SU-DHL-6 (cell line): ENCODE results near the gene TP63.

Experiments used
- H2AFZ ChIP-seq: fragments of 200-600 bp; sonication (generic); 2 replicates; pipeline ENCODE4 v1.6.1; 2014; ENCODE audit warnings: low read depth, mild to moderate bottlenecking, moderate library complexity, mixed read lengths, antibody characterized with exemption, low read length; ENCODE audit not compliant: severe bottlenecking
- H3F3A ChIP-seq: fragments of 200-600 bp; shearing (Covaris generic); 2 replicates; pipeline ENCODE4 v1.6.0; 2016; ENCODE audit warnings: antibody characterized with exemption, mild to moderate bottlenecking; ENCODE audit not compliant: insufficient read depth
- H3K27ac ChIP-seq: fragments of 200-600 bp; sonication (generic); 2 replicates; pipeline ENCODE4 v1.5.1; 2016; ENCODE audit warnings: low read depth, mild to moderate bottlenecking, low read length, moderate library complexity, mixed read lengths
- H3K27me3 ChIP-seq: fragments of 200-600 bp; sonication (generic), shearing (Covaris generic); 2 replicates; pipeline ENCODE4 v1.6.0; 2014; ENCODE audit warnings: mild to moderate bottlenecking, low read length
- H3K36me3 ChIP-seq: fragments of 200-600 bp; sonication (generic); 2 replicates; pipeline ENCODE4 v1.6.1; 2014; ENCODE audit warnings: mild to moderate bottlenecking, low read length, mixed read lengths
- H3K4me2 ChIP-seq: fragments of 300-600, 200-600 bp; shearing (Covaris generic), sonication (generic); 2 replicates; pipeline ENCODE4 v1.6.0; 2014; ENCODE audit warnings: low read length, low read depth, mild to moderate bottlenecking; ENCODE audit not compliant: poor library complexity, severe bottlenecking
- H3K4me3 ChIP-seq: fragments of 200-600 bp; sonication (generic); 2 replicates; pipeline ENCODE4 v1.5.1; 2014; ENCODE audit warnings: antibody characterized with exemption, low read length, mild to moderate bottlenecking, mixed read lengths; ENCODE audit not compliant: insufficient read depth, poor library complexity, severe bottlenecking
- H3K79me2 ChIP-seq: fragments of 200-600 bp; sonication (generic); 2 replicates; pipeline ENCODE4 v1.6.1; 2014; ENCODE audit warnings: mild to moderate bottlenecking, low read length, moderate library complexity; ENCODE audit not compliant: insufficient read depth
- H3K9ac ChIP-seq: fragments of 200-600 bp; sonication (generic); 2 replicates; pipeline ENCODE4 v1.7.0; 2014; ENCODE audit warnings: mild to moderate bottlenecking, low read length
- H3K9me2 ChIP-seq: fragments of 200-600 bp; sonication (generic); replicated peaks from 2 replicates; pipeline ENCODE4 v1.6.1; 2014; ENCODE audit warnings: low read length; ENCODE audit not compliant: insufficient read depth
- H3K9me3 ChIP-seq: fragments of 200-600 bp; sonication (generic); 2 replicates; pipeline ENCODE4 v1.6.1; 2014; ENCODE audit warnings: low read length, mixed read lengths; ENCODE audit not compliant: insufficient read depth
- H4K20me1 ChIP-seq: fragments of 200-600 bp; sonication (generic); 2 replicates; pipeline ENCODE4 v1.6.1; 2014; ENCODE audit warnings: low read depth, mild to moderate bottlenecking, antibody characterized with exemption, low read length, moderate library complexity, mixed read lengths
- EZH2phosphoT487 ChIP-seq: fragments of 200-600 bp; sonication (generic), shearing (Covaris generic); conservative IDR thresholded peaks from 2 replicates; pipeline ENCODE4 v1.6.1; 2018; ENCODE audit warnings: mild to moderate bottlenecking, antibody characterized with exemption, low read length, moderate library complexity, mixed read lengths
- TF ChIP-seq, protein P1 (sequence below): fragments of 200-600 bp; sonication (generic); IDR thresholded peaks from one replicate; pipeline ENCODE4 v1.5.1; 2017; ENCODE audit warnings: antibody characterized with exemption, mild to moderate bottlenecking, low read length, moderate library complexity; ENCODE audit not compliant: insufficient read depth, poor library complexity, severe bottlenecking

The TP63 gene

DNA sequence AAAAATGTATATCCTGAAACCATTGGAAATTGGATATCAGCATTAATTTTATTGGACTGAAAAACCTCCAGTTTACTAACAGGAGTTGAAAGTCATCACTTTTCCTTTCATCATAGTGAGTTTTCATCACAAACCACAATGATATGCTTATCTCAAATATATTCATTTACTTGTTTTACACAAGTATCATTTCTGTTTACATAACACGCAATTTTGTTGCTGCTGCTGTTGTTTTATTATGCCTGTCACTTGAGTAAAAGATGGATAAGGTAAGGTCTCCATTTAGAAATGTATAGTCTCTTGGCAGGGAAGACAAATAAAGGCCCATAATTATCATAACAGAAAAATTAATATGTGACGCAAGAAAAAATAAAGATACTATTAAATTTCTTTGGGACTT is 199.2 kb downstream of the TP63 start:
- Histone ChIP-seq H3K4me2 (no peak overlapping the region), H3K9me3 (no peaks in the 10 kb centered on the region), H3K9me2 (no peaks in the 10 kb centered on the region), H3K27ac (no peak overlapping the region), H3K79me2 (no peaks in the 10 kb centered on the region), H4K20me1 (no peaks in the 10 kb centered on the region), H3K9ac (no peak overlapping the region), H3K36me3 (no peaks in the 10 kb centered on the region), H3K4me3 (no peak overlapping the region), H3K27me3 (no peaks in the 10 kb centered on the region), H2AFZ (no peak overlapping the region), H3F3A (no peaks in the 10 kb centered on the region)
- TF ChIP-seq, protein P1, sequence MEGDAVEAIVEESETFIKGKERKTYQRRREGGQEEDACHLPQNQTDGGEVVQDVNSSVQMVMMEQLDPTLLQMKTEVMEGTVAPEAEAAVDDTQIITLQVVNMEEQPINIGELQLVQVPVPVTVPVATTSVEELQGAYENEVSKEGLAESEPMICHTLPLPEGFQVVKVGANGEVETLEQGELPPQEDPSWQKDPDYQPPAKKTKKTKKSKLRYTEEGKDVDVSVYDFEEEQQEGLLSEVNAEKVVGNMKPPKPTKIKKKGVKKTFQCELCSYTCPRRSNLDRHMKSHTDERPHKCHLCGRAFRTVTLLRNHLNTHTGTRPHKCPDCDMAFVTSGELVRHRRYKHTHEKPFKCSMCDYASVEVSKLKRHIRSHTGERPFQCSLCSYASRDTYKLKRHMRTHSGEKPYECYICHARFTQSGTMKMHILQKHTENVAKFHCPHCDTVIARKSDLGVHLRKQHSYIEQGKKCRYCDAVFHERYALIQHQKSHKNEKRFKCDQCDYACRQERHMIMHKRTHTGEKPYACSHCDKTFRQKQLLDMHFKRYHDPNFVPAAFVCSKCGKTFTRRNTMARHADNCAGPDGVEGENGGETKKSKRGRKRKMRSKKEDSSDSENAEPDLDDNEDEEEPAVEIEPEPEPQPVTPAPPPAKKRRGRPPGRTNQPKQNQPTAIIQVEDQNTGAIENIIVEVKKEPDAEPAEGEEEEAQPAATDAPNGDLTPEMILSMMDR, result no peak
- TF ChIP-seq EZH2phosphoT487, result no peak

DNA sequence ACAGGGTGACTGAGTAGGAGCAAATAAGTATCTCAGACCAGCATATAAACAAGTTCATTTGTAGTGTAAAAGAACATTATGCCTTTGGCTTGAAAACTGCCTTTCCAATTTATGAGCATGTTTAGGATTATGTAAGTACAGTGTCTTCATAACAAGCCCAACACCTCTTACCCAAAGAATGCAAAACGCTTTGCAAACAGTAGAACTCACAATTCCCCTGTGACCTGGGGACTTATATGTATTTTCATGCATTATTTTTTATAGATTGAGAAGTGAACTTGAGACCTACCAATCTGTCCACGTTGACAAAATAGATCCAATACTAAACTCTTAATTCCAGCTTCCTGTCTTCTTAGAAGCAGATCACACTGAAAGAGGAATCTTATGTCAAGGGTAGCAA is 202.1 kb downstream of the TP63 start:
- H3K9ac ChIP-seq, result no peak overlapping the region
- H2AFZ ChIP-seq, result no peak overlapping the region
- no peaks in the 10 kb centered on the region for H3K27me3 ChIP-seq
- H3K4me2 ChIP-seq, result no peak overlapping the region
- no peaks in the 10 kb centered on the region for H4K20me1 ChIP-seq
- TF ChIP-seq, protein P1, result no peak
- no peak for TF ChIP-seq EZH2phosphoT487
- H3K36me3 ChIP-seq, result no peaks in the 10 kb centered on the region
- no peaks in the 10 kb centered on the region for H3F3A ChIP-seq
- no peak overlapping the region for H3K4me3 ChIP-seq
- H3K9me2 ChIP-seq, result no peaks in the 10 kb centered on the region
- no peak overlapping the region for H3K27ac ChIP-seq
- H3K9me3 ChIP-seq, result no peaks in the 10 kb centered on the region
- no peaks in the 10 kb centered on the region for H3K79me2 ChIP-seq

DNA sequence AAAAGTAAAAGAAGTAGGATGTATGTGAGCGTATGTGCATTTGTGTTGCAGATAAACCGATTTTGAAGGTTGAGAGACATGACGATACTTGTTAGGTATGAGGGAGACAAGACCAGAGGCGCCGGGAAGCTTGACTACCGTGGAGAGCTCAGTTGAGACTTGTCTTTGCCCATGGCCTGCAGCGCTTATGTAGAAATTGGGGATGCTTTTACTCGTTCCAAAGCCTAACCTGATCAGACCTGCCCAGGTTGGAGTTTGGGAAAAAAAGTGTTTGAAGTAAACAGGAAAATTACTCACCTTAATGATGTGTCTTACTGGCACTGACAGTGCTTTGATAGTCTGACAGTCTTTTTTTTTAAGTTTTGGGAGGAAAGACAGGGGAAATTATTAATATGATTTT is 202.8 kb downstream of the TP63 start:
- Histone ChIP-seq H3K4me3 (no peak overlapping the region), H3K9me3 (no peaks in the 10 kb centered on the region), H3K36me3 (no peaks in the 10 kb centered on the region), H3K79me2 (no peaks in the 10 kb centered on the region), H3K27me3 (no peaks in the 10 kb centered on the region), H4K20me1 (no peaks in the 10 kb centered on the region), H2AFZ (no peak overlapping the region), H3K9me2 (no peaks in the 10 kb centered on the region), H3K27ac (no peak overlapping the region), H3F3A (no peaks in the 10 kb centered on the region), H3K9ac (no peak overlapping the region), H3K4me2 (no peak overlapping the region)
- TF ChIP-seq, protein P1, result no peak
- TF ChIP-seq EZH2phosphoT487, result no peak

DNA sequence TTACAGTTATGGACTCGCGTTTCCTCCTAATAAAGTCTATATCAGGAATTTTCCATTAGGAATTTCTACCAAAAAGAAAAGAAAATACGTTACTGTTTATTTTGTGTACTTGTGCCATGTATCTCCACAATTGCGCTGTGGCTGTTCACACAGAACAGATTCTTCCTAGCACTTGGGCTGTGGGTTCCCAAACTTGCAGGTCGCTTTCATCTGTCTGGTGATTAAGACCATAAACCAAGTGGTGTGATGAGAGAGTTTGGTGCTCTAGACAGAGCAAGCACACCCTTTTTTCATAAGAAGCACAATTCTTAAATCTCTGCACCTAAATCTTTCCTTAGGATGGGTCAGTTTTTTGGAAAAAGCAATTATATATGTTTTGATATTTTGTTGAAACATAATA is 203.3 kb downstream of the TP63 start:
- Histone ChIP-seq H3F3A (no peaks in the 10 kb centered on the region), H3K4me2 (no peak overlapping the region), H4K20me1 (no peaks in the 10 kb centered on the region), H3K79me2 (no peaks in the 10 kb centered on the region), H3K36me3 (no peaks in the 10 kb centered on the region), H3K9me3 (no peaks in the 10 kb centered on the region), H3K9ac (no peak overlapping the region), H3K27ac (no peak overlapping the region), H3K9me2 (no peaks in the 10 kb centered on the region), H3K27me3 (no peaks in the 10 kb centered on the region), H3K4me3 (no peak overlapping the region), H2AFZ (no peak overlapping the region)
- no peak for TF ChIP-seq EZH2phosphoT487
- TF ChIP-seq, protein P1, result no peak
